Immature natural killer cell (primary cell): ENCODE data around the gene EBF4. TPM values are rescaled to one million over a fixed set of nuclear protein-coding genes. Genes with fewer than 3 reads are reported as not detected.
A peak's percentile ranks its signal among the peaks of the same experiment; 100 is the strongest.

Experiments
- DNase-seq, 3 donors: peaks; one replicate each; pipeline ENCODE4 v3.0.0; 2022; ENCODE audit warnings: mixed read lengths in 1 of 3
- H3K27ac Mint-ChIP-seq, 6 donors: one replicate each; pipeline ENCODE4 v1.8.0; 2020; ENCODE audit warnings: mixed read lengths in 6 of 6, mild to moderate bottlenecking in 5 of 6, inconsistent platforms in 4 of 6, moderate library complexity in 3 of 6
- H3K27me3 Mint-ChIP-seq, 3 donors: one replicate each; pipeline ENCODE4 v1.8.0; 2020 to 2021; ENCODE audit warnings: low read depth in 3 of 3, mild to moderate bottlenecking in 3 of 3, mixed read lengths in 3 of 3, moderate library complexity in 3 of 3, inconsistent platforms in 1 of 3
- H3K36me3 Mint-ChIP-seq, 3 donors: one replicate each; pipeline ENCODE4 v1.8.0; 2020; ENCODE audit warnings: mixed read lengths in 3 of 3, inconsistent platforms in 2 of 3, mild to moderate bottlenecking in 2 of 3
- H3K4me1 Mint-ChIP-seq, 2 donors: one replicate each; pipeline ENCODE4 v1.8.0; 2020; ENCODE audit warnings: inconsistent platforms in 2 of 2, mild to moderate bottlenecking in 2 of 2, mixed read lengths in 2 of 2, moderate library complexity in 1 of 2
- H3K4me3 Mint-ChIP-seq, 5 donors: one replicate each; pipeline ENCODE4 v1.8.0; 2020; ENCODE audit warnings: mild to moderate bottlenecking in 5 of 5, mixed read lengths in 5 of 5, inconsistent platforms in 3 of 5, moderate library complexity in 3 of 5
- H3K9me3 Mint-ChIP-seq, 6 donors: one replicate each; pipeline ENCODE4 v1.8.0; 2020; ENCODE audit warnings: mild to moderate bottlenecking in 6 of 6, mixed read lengths in 6 of 6, inconsistent platforms in 4 of 6, moderate library complexity in 3 of 6
- polyA plus RNA-seq, 3 donors: library from polyadenylated mRNA; unstranded; fragments of 300-500 nt; fragmentation: Illumina TruSeq; gene quantifications; one replicate each; pipeline ENCODE4 v1.2.3, GENCODE V29; 2021

The EBF4 gene
- polyA plus RNA-seq, 3 donors from 2014 or later, result 1.3 to 1.8 (median 1.7) TPM

GRCh38 chr20:2796011-2796660 lies 103.6 kb downstream of the EBF4 start:
- DNase-seq, result no peak
- Mint-ChIP-seq H3K4me3 (no peak overlapping the region), H3K27me3 (peaks cover 10 to 17% (median 16%) of the 10 kb centered on the region in 3 donors), H3K27ac (no peak overlapping the region), H3K9me3 (peaks cover 0 to 2% (median 0%) of the 10 kb centered on the region in 6 donors), H3K4me1 (peaks cover 16 to 17% of the 10 kb centered on the region in 2 donors), H3K36me3 (no peaks in the 10 kb centered on the region)

- Mint-ChIP-seq H3K4me1 (peaks cover 21 to 22% of the 10 kb centered on the region in 2 donors), H3K36me3 (peaks cover 0 to under 1% (median 0%) of the 10 kb centered on the region in 3 donors), H3K9me3 (peaks cover 0 to 2% (median 0%) of the 10 kb centered on the region in 6 donors), H3K27ac (no peak overlapping the region), H3K4me3 (no peak overlapping the region), H3K27me3 (peaks cover 17% of the 10 kb centered on the region in 3 donors)
- DNase-seq, result no peak
Observed at GRCh38 chr20:2797136-2797983, 104.8 kb downstream of the EBF4 start.

- Mint-ChIP-seq H3K27me3 (peaks cover 19 to 21% (median 21%) of the 10 kb centered on the region in 3 donors), H3K36me3 (peaks cover 0 to 4% (median 0%) of the 10 kb centered on the region in 3 donors), H3K9me3 (peaks cover 0 to 2% (median 0%) of the 10 kb centered on the region in 6 donors), H3K4me1 (peaks cover 21 to 22% of the 10 kb centered on the region in 2 donors), H3K27ac (no peak overlapping the region), H3K4me3 (no peak overlapping the region)
- DNase-seq, result no peak
Observed at GRCh38 chr20:2798095-2798805, 105.7 kb downstream of the EBF4 start.

GRCh38 chr20:2798814-2799213 lies 106.2 kb downstream of the EBF4 start:
- no peak for DNase-seq
- H3K4me3 Mint-ChIP-seq, result peak overlapping the region in 3 of 5 donors; percentile 0 to 86 (median 44)
- no peak overlapping the region for H3K27ac Mint-ChIP-seq
- peaks cover 21 to 22% of the 10 kb centered on the region in 2 donors for H3K4me1 Mint-ChIP-seq
- peaks cover 0 to 2% (median 0%) of the 10 kb centered on the region in 6 donors for H3K9me3 Mint-ChIP-seq
- H3K36me3 Mint-ChIP-seq, result peaks cover 0 to 4% (median 0%) of the 10 kb centered on the region in 3 donors
- peaks cover 19 to 24% (median 21%) of the 10 kb centered on the region in 3 donors for H3K27me3 Mint-ChIP-seq

DNA sequence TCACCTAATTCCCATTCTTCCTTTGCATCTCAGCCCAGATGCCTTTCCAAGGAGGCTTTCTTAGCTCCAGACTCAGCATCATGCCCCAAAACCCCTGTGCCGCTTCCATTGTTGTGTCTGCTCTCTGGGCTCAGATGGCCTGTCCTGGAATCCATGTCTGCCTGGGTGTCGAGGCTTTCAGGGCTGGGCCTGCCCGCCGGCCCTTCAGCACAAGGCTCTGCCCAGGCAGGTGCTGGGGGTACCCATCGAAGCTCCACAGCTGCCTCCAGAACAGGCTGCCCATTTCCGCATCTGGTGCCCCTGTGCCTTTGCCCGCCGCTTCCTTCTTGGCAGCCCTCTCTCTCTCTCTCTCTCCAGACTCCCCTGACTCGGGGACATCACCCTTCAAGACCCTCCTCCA lies 106.7 kb downstream of the EBF4 start:
- Mint-ChIP-seq H3K36me3 (peaks cover 0 to 4% (median 0%) of the 10 kb centered on the region in 3 donors), H3K4me1 (peaks cover 21 to 22% of the 10 kb centered on the region in 2 donors), H3K9me3 (peaks cover 0 to 2% (median 0%) of the 10 kb centered on the region in 6 donors), H3K27ac (no peak overlapping the region), H3K27me3 (peaks cover 21 to 27% (median 26%) of the 10 kb centered on the region in 3 donors), H3K4me3 (peak overlapping the region; percentile 0 to 96 (median 86))
- no peak for DNase-seq

DNA sequence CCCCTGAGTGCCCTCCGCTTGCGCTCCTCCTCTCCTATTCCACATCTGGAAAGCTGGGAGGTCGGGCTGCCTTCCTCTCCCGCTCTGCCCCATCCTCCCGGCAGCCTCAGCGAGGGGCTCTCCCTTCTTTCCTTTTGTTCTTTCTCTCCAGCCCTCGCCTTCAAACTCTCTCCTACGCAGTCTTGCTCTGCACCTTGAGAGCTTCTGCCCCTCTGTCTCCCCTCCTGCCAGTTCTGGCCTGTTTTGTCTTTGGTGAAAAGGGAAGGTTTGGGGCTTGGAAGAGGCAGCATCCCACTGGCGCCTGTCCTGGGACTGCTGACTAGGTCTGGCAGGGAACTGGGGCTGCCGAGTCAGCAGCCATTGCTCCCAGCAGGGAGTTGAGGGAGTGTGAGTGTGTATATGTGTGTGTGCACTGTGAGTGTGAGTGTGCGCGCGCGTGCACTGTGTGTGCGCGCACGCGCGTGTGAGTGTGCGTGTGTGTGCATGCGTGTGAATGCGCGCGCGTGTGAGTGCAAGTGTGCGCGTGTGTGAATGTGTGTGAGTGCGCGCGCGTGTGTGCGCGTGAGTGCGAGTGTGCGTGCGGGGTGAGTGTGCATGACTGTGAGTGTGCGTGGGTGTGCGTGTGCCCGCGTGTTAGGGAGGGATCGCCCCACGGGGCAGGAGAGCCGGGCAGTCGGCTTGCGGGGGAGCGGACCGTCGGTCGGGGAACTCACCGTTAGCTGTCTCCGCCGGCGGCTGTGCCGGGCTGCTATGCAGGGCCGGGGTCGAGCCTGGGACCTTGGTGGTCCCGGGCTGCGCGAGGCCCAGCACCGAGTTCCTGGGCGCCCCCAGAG lies 107.3 kb downstream of the EBF4 start:
- H3K36me3 Mint-ChIP-seq, result peaks cover 0 to 4% (median 0%) of the 10 kb centered on the region in 3 donors
- peaks cover 25 to 27% (median 27%) of the 10 kb centered on the region in 3 donors for H3K27me3 Mint-ChIP-seq
- DNase-seq, result no peak
- H3K9me3 Mint-ChIP-seq, result peaks cover 0 to 2% (median 0%) of the 10 kb centered on the region in 6 donors
- H3K4me3 Mint-ChIP-seq, result peak overlapping the region; percentile 86 to 96 (median 88)
- H3K27ac Mint-ChIP-seq, result peak overlapping the region in 3 of 6 donors; percentile 2 to 80 (median 14)
- H3K4me1 Mint-ChIP-seq, result peaks cover 21 to 22% of the 10 kb centered on the region in 2 donors

DNA sequence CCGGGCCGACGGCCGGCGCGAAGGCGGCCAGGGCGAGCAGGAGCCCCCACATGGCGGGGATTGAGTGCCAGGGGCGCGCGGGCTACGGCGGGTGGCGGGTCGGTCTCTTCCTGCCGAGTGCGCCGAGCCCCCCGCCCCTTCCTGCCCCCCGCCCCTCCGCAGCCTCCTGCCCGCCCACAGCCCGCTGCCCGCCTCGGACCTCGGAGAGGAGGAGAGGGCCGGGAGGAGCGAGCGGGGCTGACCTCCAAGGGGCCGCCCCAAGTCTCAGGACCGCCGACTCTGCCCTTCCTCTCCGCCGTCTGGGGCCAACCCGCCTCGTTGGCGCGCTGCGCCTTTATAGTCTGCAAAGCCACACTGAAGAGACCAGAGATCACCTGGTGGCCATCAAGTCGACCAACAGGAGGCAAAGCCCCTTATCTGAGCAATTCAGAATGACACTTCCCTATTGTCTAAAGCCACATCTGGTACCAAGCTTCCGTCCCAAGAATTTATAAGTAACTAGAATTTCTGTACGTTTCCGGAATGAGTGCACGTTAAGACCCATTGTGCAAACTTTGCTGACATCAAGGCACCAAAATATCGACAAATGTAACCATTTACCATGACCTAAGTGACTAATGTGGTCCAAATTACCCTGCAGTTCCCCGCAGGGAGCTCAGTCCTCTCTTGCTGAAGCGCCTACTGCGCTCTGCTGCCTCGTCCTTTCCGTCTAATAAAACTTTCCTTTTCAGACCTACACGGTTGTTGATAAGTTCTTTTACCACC lies 108.1 kb downstream of the EBF4 start, which contains the start of gene CPXM1:
Gene CPXM1 (minus strand): TSS at position 107 of the 765 bp plus-strand sequence. CDS start 55 bp downstream, at position 52.
- peaks cover 0 to 2% (median 0%) of the 10 kb centered on the region in 6 donors for H3K9me3 Mint-ChIP-seq
- H3K4me1 Mint-ChIP-seq, result peaks cover 21 to 22% of the 10 kb centered on the region in 2 donors
- peaks cover 25 to 27% (median 27%) of the 10 kb centered on the region in 3 donors for H3K27me3 Mint-ChIP-seq
- H3K36me3 Mint-ChIP-seq, result peaks cover 0 to 4% (median 0%) of the 10 kb centered on the region in 3 donors
- peak within 1 kb of the TSS in 3 of 6 donors; percentile 2 to 80 (median 14) for H3K27ac Mint-ChIP-seq
- peak in 2 of 3 donors; percentile 15 to 22 for DNase-seq
- H3K4me3 Mint-ChIP-seq, result peak within 1 kb of the TSS; percentile 86 to 96 (median 88)

DNA sequence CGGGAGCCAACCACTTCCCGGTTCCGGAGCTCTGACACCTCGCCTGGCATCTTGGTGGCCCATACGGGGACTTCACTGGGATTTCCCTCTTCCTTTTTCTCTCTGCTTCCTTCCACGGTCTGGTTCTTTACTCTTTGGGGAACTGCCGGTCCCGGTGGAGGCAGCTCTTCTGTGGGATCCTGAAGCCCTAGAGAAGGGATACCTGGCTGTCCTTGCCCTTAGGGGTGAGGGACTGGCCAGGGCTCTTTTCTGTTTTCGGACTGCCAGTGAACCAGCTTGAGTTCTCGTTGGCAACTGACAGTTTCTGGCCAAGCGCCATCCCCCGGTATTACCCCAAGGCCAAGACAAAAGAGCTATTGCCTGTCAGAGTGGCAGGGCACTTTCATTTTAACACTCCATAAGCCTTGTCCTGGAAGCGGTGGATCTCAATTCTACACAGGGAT lies 108.7 kb downstream of the EBF4 start:
- peaks cover 0 to 7% (median 0%) of the 10 kb centered on the region in 3 donors for H3K36me3 Mint-ChIP-seq
- peaks cover 29 to 31% (median 29%) of the 10 kb centered on the region in 3 donors for H3K27me3 Mint-ChIP-seq
- peaks cover 0 to 2% (median 0%) of the 10 kb centered on the region in 6 donors for H3K9me3 Mint-ChIP-seq
- peak overlapping the region; percentile 76 to 88 (median 84) for H3K4me3 Mint-ChIP-seq
- DNase-seq, result no peak
- no peak overlapping the region for H3K27ac Mint-ChIP-seq
- H3K4me1 Mint-ChIP-seq, result peaks cover 21 to 22% of the 10 kb centered on the region in 2 donors

DNA sequence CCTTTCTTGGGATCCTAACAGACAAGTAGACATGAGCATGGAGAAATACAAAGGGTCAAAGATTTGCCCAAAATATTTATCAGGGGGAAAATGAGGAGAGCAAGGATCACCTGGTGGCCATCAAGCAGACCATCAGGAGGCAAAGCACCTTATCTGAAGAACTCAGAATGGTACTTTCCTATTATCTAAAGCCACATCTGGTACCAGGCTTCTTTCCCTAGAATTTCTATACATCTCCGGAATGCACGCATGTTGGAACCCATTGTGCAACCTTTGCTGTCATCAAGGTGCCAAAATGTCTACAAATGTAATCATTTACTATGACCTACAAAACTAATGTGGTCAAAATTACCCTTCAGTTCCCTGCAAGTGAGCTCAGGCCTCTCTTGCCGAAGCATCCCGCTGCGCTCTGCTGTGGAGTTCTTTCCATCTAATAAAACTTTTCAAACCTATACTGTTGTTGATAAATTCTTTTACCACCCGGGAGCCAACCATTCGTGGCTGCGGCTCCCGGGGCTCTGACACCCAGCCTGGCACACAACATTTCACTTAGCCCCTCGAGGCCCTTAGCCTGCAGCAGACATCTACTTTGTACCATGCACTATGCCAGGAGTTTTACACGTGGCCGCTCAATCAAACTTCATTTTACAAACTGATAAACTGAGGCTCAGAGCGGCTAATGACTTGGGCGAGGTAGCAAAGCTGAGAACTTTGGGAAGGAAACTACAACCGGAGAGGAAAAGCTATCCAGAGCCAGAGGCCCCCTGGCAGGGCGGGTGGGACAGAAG lies 111.7 kb downstream of the EBF4 start:
- H3K4me1 Mint-ChIP-seq, result peaks cover 21 to 22% of the 10 kb centered on the region in 2 donors
- no peak overlapping the region for H3K27ac Mint-ChIP-seq
- H3K4me3 Mint-ChIP-seq, result no peak overlapping the region
- peaks cover 0 to 2% (median 0%) of the 10 kb centered on the region in 6 donors for H3K9me3 Mint-ChIP-seq
- no peak for DNase-seq
- peaks cover 0 to 8% (median 0%) of the 10 kb centered on the region in 3 donors for H3K36me3 Mint-ChIP-seq
- H3K27me3 Mint-ChIP-seq, result peaks cover 26 to 34% (median 29%) of the 10 kb centered on the region in 3 donors

DNA sequence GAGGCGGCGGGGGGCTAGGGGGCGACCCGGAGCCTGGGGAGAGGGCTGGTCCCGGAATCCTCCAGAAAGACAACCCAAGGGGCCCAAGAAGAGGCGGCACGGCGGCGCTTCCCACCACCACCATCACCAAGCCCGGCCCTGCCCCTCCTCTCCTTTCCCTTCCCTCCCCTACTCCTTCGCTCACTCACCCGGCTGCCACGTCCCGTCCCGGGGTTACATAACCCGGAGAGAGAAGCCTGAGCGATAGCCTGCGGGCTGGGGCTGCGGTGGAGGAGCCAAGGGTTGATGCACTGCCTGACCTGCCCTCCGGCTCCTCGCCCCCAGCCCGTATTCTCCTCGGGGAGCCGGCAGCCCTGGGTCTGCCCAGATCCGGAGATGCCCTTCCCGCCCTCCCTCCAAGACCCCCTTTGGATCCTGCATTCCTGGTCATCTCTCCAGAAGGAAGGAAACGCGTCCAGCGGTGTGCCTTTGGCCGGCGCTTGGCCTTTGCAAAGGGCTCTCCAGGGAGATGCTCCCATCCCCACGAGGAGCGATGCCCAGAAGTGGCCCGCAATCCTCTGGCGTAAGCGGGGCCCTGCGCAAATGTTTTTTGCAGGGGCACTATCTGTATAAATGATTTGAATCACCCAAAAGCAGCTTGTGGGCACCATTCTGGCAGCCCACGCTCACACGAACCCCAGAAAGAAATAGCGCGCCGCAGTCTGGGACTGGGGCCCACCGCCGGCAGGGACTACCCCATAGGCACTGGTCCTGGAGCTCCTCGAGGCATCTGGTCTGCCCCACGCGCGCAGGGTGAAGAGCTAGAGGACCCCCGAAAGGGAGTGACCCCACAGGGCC lies 112.5 kb downstream of the EBF4 start:
- peaks cover 12 to 15% of the 10 kb centered on the region in 2 donors for H3K4me1 Mint-ChIP-seq
- H3K27ac Mint-ChIP-seq, result no peak overlapping the region
- peaks cover 0 to under 1% (median 0%) of the 10 kb centered on the region in 6 donors for H3K9me3 Mint-ChIP-seq
- no peak for DNase-seq
- peaks cover 0 to 8% (median 0%) of the 10 kb centered on the region in 3 donors for H3K36me3 Mint-ChIP-seq
- no peak overlapping the region for H3K4me3 Mint-ChIP-seq
- H3K27me3 Mint-ChIP-seq, result peaks cover 21 to 29% (median 28%) of the 10 kb centered on the region in 3 donors
